ENCODE results near the gene TP73.

DNA sequence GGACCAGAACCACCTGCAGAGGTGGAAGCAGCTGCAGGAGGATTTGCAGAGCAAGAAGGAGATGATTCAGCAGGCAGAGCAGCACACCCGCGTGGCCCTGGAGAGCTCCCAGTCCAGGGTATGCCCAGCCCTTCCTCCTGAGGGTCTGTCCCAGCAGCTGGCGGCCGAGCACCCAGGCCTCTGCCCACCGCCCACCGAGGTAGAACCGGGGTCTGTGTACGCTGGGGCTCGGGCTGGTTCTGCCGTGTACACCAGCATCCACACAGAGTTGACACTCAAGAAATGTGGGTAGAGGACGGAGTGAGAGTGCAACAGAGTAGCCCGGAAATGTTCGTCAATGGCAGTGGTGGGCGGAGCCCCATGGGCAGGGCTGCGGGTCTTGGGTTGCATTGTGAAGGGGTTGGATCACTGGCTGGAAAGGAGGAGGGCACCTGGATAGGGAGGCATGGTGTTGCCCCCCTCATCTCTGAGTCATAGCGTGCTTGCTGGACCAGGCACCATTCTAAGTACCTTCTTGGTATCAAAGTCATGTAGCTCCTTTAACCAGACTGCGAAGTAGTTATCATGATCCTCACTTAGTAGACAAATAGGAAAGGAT, 115.1 kb downstream of the TP73 start:
- TF ChIP-seq TCF4 (CRISPR knock-in tag; IDR thresholded peaks at IDR 0.05; ENCODE audit: borderline replicate concordance) (no peak), CSDC2 (CRISPR knock-in tag; IDR thresholded peaks at IDR 0.05) (no peak), ZFP30 (CRISPR knock-in tag; IDR thresholded peaks at IDR 0.05) (no peak), ZFP3 (CRISPR knock-in tag; IDR thresholded peaks at IDR 0.05) (no peak), ZC3H10 (CRISPR knock-in tag; IDR thresholded peaks at IDR 0.05) (no peak), ZNF70 (CRISPR knock-in tag; IDR thresholded peaks at IDR 0.05) (no peak)
- TF ChIP-seq, protein P1, sequence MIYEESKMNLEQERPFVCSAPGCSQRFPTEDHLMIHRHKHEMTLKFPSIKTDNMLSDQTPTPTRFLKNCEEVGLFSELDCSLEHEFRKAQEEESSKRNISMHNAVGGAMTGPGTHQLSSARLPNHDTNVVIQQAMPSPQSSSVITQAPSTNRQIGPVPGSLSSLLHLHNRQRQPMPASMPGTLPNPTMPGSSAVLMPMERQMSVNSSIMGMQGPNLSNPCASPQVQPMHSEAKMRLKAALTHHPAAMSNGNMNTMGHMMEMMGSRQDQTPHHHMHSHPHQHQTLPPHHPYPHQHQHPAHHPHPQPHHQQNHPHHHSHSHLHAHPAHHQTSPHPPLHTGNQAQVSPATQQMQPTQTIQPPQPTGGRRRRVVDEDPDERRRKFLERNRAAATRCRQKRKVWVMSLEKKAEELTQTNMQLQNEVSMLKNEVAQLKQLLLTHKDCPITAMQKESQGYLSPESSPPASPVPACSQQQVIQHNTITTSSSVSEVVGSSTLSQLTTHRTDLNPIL (CRISPR knock-in tag; IDR thresholded peaks at IDR 0.05; ENCODE audit: low read depth) = no peak
- TF ChIP-seq, protein P2, sequence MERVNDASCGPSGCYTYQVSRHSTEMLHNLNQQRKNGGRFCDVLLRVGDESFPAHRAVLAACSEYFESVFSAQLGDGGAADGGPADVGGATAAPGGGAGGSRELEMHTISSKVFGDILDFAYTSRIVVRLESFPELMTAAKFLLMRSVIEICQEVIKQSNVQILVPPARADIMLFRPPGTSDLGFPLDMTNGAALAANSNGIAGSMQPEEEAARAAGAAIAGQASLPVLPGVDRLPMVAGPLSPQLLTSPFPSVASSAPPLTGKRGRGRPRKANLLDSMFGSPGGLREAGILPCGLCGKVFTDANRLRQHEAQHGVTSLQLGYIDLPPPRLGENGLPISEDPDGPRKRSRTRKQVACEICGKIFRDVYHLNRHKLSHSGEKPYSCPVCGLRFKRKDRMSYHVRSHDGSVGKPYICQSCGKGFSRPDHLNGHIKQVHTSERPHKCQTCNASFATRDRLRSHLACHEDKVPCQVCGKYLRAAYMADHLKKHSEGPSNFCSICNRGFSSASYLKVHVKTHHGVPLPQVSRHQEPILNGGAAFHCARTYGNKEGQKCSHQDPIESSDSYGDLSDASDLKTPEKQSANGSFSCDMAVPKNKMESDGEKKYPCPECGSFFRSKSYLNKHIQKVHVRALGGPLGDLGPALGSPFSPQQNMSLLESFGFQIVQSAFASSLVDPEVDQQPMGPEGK (CRISPR knock-in tag; IDR thresholded peaks at IDR 0.05; ENCODE audit: borderline replicate concordance) = no peak
- TF ChIP-seq, protein P3, sequence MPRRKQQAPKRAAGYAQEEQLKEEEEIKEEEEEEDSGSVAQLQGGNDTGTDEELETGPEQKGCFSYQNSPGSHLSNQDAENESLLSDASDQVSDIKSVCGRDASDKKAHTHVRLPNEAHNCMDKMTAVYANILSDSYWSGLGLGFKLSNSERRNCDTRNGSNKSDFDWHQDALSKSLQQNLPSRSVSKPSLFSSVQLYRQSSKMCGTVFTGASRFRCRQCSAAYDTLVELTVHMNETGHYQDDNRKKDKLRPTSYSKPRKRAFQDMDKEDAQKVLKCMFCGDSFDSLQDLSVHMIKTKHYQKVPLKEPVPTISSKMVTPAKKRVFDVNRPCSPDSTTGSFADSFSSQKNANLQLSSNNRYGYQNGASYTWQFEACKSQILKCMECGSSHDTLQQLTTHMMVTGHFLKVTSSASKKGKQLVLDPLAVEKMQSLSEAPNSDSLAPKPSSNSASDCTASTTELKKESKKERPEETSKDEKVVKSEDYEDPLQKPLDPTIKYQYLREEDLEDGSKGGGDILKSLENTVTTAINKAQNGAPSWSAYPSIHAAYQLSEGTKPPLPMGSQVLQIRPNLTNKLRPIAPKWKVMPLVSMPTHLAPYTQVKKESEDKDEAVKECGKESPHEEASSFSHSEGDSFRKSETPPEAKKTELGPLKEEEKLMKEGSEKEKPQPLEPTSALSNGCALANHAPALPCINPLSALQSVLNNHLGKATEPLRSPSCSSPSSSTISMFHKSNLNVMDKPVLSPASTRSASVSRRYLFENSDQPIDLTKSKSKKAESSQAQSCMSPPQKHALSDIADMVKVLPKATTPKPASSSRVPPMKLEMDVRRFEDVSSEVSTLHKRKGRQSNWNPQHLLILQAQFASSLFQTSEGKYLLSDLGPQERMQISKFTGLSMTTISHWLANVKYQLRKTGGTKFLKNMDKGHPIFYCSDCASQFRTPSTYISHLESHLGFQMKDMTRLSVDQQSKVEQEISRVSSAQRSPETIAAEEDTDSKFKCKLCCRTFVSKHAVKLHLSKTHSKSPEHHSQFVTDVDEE (CRISPR knock-in tag; IDR thresholded peaks at IDR 0.05) = no peak
- TF ChIP-seq, protein P4, sequence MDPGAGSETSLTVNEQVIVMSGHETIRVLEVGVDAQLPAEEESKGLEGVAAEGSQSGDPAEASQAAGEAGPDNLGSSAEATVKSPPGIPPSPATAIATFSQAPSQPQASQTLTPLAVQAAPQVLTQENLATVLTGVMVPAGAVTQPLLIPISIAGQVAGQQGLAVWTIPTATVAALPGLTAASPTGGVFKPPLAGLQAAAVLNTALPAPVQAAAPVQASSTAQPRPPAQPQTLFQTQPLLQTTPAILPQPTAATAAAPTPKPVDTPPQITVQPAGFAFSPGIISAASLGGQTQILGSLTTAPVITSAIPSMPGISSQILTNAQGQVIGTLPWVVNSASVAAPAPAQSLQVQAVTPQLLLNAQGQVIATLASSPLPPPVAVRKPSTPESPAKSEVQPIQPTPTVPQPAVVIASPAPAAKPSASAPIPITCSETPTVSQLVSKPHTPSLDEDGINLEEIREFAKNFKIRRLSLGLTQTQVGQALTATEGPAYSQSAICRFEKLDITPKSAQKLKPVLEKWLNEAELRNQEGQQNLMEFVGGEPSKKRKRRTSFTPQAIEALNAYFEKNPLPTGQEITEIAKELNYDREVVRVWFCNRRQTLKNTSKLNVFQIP (CRISPR knock-in tag; IDR thresholded peaks at IDR 0.05; ENCODE audit: borderline replicate concordance, low read depth) = no peak

Measured in SK-N-SH treated with all-trans-retinoic acid at 6 μM for 48 hours (cell line).